Measurements from ENCODE around the gene PJA2.

Gene PJA2

GRCh38 chr5:109403469-109403868 lies 6.3 kb downstream of the PJA2 start:
- Histone ChIP-seq H3K4me3 (replicated peaks; ENCODE audit: insufficient read depth, low read length) (no peak overlapping the region), H3K27ac (replicated peaks) (no peak overlapping the region), H3K27me3 (ENCODE audit: insufficient read depth, poor library complexity, severe bottlenecking) (no peaks in the 10 kb centered on the region)
- TF ChIP-seq SPI1 (IDR thresholded peaks at IDR 0.05; ENCODE audit: borderline replicate concordance, low read depth) (no peak), POLR2AphosphoS5 (IDR thresholded peaks at IDR 0.05; ENCODE audit: low read depth) (no peak), CTCF (IDR thresholded peaks at IDR 0.05; ENCODE audit: insufficient read depth, low read length) (no peak)
- DNase-seq (ENCODE audit: low read depth in 1 of 2, low spot score in 1 of 2), result no peak

GRCh38 chr5:109399092-109399759 lies 10.5 kb downstream of the PJA2 start:
- TF ChIP-seq GABPA (IDR thresholded peaks at IDR 0.05; ENCODE audit: low read depth), result no peak
- TF ChIP-seq SPI1 (IDR thresholded peaks at IDR 0.05; ENCODE audit: borderline replicate concordance, low read depth), result no peak
- TF ChIP-seq CTCF (IDR thresholded peaks at IDR 0.05; ENCODE audit: insufficient read depth, low read length), result no peak
- no peak for TF ChIP-seq POLR2AphosphoS5 (IDR thresholded peaks at IDR 0.05; ENCODE audit: low read depth)
- no peak for TF ChIP-seq REST (IDR thresholded peaks at IDR 0.05; ENCODE audit: insufficient replicate concordance, low read depth)
- Histone ChIP-seq H3K4me3 (replicated peaks; ENCODE audit: insufficient read depth, low read length) (no peak overlapping the region), H3K27ac (replicated peaks) (no peak overlapping the region), H3K27me3 (ENCODE audit: insufficient read depth, poor library complexity, severe bottlenecking) (no peaks in the 10 kb centered on the region)
- DNase-seq (ENCODE audit: low read depth in 1 of 2, low spot score in 1 of 2), result no peak

GRCh38 chr5:109396965-109397364 lies 12.8 kb downstream of the PJA2 start:
- Histone ChIP-seq H3K27ac (replicated peaks) (no peak overlapping the region), H3K27me3 (ENCODE audit: insufficient read depth, poor library complexity, severe bottlenecking) (no peaks in the 10 kb centered on the region), H3K4me3 (replicated peaks; ENCODE audit: insufficient read depth, low read length) (no peak overlapping the region)
- TF ChIP-seq SPI1 (IDR thresholded peaks at IDR 0.05; ENCODE audit: borderline replicate concordance, low read depth) (no peak), REST (IDR thresholded peaks at IDR 0.05; ENCODE audit: insufficient replicate concordance, low read depth) (no peak), GABPA (IDR thresholded peaks at IDR 0.05; ENCODE audit: low read depth) (no peak), POLR2AphosphoS5 (IDR thresholded peaks at IDR 0.05; ENCODE audit: low read depth) (no peak), CTCF (IDR thresholded peaks at IDR 0.05; ENCODE audit: insufficient read depth, low read length) (no peak)
- no peak for DNase-seq (ENCODE audit: low read depth in 1 of 2, low spot score in 1 of 2)

GRCh38 chr5:109394806-109395205 lies 15.0 kb downstream of the PJA2 start:
- DNase-seq (ENCODE audit: low read depth in 1 of 2, low spot score in 1 of 2), result no peak
- no peak for TF ChIP-seq SPI1 (IDR thresholded peaks at IDR 0.05; ENCODE audit: borderline replicate concordance, low read depth)

More at GRCh38 chr5:109394806-109395205, 15.0 kb downstream of the PJA2 start:
- no peak overlapping the region for H3K27ac ChIP-seq (replicated peaks)
- H3K4me3 ChIP-seq (replicated peaks; ENCODE audit: insufficient read depth, low read length), result no peak overlapping the region
- H3K27me3 ChIP-seq (ENCODE audit: insufficient read depth, poor library complexity, severe bottlenecking), result no peaks in the 10 kb centered on the region

All from HL-60 (cell line).